WTC11 (cell line): ENCODE results near the gene CEP120.

ENCODE experiments used
- ELF4 ChIP-seq: sonication (generic); formaldehyde crosslinking; IDR thresholded peaks from 2 replicates; pipeline ENCODE4 v1.8.1; 2022; ENCODE audit warnings: low read depth, mild to moderate bottlenecking, moderate library complexity, missing genetic modification reagents
- NFYB ChIP-seq: sonication (generic); formaldehyde crosslinking; conservative IDR thresholded peaks from 2 replicates; pipeline ENCODE4 v1.8.0; 2022; ENCODE audit warnings: low read depth, missing genetic modification reagents
- SMAD3 ChIP-seq: sonication (generic); formaldehyde crosslinking; IDR thresholded peaks from 2 replicates; pipeline ENCODE4 v1.8.0; 2022; ENCODE audit warnings: missing genetic modification reagents, mild to moderate bottlenecking, borderline replicate concordance
- SP1 ChIP-seq: sonication (generic); formaldehyde crosslinking; conservative IDR thresholded peaks from 2 replicates; pipeline ENCODE4 v1.8.1; 2022; ENCODE audit warnings: missing genetic modification reagents
- TCF7 ChIP-seq: sonication (generic); formaldehyde crosslinking; IDR thresholded peaks from 2 replicates; pipeline ENCODE4 v1.8.0; 2022; ENCODE audit warnings: mild to moderate bottlenecking, low read depth, missing genetic modification reagents, moderate library complexity
- TF ChIP-seq, protein P1 (sequence below): fragments of 200-600 bp; IDR thresholded peaks from 2 replicates; pipeline ENCODE4 v1.8.0; 2022; ENCODE audit warnings: antibody characterized with exemption
- TF ChIP-seq, protein P2 (sequence below): sonication (generic); formaldehyde crosslinking; IDR thresholded peaks from 2 replicates; pipeline ENCODE4 v1.8.1; 2022; ENCODE audit warnings: mild to moderate bottlenecking, moderate library complexity, missing genetic modification reagents
- TF ChIP-seq, protein P3 (sequence below): fragments of 250-450 bp; sonication (Bioruptor Pico); IDR thresholded peaks from 2 replicates; pipeline ENCODE4 v1.8.0; 2021; ENCODE audit warnings: mild to moderate bottlenecking
- TF ChIP-seq, protein P4 (sequence below): sonication (generic); formaldehyde crosslinking; IDR thresholded peaks from 2 replicates; pipeline ENCODE4 v1.8.1; 2023; ENCODE audit warnings: mild to moderate bottlenecking, moderate library complexity, missing genetic modification reagents

DNA sequence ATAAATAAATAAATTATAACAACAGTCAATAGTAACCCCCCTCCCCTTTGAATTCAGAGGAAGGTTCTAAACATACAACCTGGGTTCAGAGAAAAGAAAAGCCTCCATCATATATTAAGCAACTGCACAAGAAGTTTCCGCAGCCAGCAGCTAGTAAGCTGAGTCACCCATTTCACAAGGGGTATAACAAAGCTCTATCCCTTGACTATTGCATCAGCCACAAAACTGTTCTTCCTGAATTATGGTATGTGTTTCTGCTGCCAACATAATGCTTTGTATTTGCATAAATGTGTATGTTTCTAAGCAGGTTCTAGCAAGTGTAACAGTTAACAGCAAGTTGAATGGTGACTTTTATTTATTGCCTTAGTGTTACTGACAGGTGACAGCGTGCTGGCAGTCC, 6.8 kb upstream of the CEP120 start:
- TF ChIP-seq, protein P1, sequence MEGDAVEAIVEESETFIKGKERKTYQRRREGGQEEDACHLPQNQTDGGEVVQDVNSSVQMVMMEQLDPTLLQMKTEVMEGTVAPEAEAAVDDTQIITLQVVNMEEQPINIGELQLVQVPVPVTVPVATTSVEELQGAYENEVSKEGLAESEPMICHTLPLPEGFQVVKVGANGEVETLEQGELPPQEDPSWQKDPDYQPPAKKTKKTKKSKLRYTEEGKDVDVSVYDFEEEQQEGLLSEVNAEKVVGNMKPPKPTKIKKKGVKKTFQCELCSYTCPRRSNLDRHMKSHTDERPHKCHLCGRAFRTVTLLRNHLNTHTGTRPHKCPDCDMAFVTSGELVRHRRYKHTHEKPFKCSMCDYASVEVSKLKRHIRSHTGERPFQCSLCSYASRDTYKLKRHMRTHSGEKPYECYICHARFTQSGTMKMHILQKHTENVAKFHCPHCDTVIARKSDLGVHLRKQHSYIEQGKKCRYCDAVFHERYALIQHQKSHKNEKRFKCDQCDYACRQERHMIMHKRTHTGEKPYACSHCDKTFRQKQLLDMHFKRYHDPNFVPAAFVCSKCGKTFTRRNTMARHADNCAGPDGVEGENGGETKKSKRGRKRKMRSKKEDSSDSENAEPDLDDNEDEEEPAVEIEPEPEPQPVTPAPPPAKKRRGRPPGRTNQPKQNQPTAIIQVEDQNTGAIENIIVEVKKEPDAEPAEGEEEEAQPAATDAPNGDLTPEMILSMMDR = no peak
- TF ChIP-seq ELF4 (no peak), TCF7 (CRISPR knock-in tag) (no peak), SP1 (CRISPR knock-in tag) (no peak), SMAD3 (CRISPR knock-in tag) (no peak), NFYB (no peak)
- TF ChIP-seq, protein P2, sequence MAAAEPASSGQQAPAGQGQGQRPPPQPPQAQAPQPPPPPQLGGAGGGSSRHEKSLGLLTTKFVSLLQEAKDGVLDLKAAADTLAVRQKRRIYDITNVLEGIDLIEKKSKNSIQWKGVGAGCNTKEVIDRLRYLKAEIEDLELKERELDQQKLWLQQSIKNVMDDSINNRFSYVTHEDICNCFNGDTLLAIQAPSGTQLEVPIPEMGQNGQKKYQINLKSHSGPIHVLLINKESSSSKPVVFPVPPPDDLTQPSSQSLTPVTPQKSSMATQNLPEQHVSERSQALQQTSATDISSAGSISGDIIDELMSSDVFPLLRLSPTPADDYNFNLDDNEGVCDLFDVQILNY (CRISPR knock-in tag) = no peak
- TF ChIP-seq, protein P3, sequence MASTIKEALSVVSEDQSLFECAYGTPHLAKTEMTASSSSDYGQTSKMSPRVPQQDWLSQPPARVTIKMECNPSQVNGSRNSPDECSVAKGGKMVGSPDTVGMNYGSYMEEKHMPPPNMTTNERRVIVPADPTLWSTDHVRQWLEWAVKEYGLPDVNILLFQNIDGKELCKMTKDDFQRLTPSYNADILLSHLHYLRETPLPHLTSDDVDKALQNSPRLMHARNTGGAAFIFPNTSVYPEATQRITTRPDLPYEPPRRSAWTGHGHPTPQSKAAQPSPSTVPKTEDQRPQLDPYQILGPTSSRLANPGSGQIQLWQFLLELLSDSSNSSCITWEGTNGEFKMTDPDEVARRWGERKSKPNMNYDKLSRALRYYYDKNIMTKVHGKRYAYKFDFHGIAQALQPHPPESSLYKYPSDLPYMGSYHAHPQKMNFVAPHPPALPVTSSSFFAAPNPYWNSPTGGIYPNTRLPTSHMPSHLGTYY (CRISPR knock-in tag) = no peak
- TF ChIP-seq, protein P4, sequence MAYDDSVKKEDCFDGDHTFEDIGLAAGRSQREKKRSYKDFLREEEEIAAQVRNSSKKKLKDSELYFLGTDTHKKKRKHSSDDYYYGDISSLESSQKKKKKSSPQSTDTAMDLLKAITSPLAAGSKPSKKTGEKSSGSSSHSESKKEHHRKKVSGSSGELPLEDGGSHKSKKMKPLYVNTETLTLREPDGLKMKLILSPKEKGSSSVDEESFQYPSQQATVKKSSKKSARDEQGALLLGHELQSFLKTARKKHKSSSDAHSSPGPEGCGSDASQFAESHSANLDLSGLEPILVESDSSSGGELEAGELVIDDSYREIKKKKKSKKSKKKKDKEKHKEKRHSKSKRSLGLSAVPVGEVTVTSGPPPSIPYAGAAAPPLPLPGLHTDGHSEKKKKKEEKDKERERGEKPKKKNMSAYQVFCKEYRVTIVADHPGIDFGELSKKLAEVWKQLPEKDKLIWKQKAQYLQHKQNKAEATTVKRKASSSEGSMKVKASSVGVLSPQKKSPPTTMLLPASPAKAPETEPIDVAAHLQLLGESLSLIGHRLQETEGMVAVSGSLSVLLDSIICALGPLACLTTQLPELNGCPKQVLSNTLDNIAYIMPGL (CRISPR knock-in tag) = no peak
